Measurements from ENCODE around the gene PIGX.

GRCh38 chr3:196677931-196678330 is 34.2 kb upstream of the PIGX start:
- TF ChIP-seq REST (IDR thresholded peaks at IDR 0.05; ENCODE audit: unreplicated experiment) = no peak
- no peak for TF ChIP-seq CTCF (conservative IDR thresholded peaks at IDR 0.05; ENCODE audit: low read depth in 2 of 2)
- no peak for TF ChIP-seq EZH2 (IDR thresholded peaks at IDR 0.05; ENCODE audit: low read depth, unreplicated experiment)
- no peak for TF ChIP-seq POLR2AphosphoS5 (IDR thresholded peaks at IDR 0.05; ENCODE audit: low read depth)
- no peak for TF ChIP-seq CREB1 (CRISPR knock-in tag; IDR thresholded peaks at IDR 0.05; ENCODE audit: low read depth)
- TF ChIP-seq, protein P1, sequence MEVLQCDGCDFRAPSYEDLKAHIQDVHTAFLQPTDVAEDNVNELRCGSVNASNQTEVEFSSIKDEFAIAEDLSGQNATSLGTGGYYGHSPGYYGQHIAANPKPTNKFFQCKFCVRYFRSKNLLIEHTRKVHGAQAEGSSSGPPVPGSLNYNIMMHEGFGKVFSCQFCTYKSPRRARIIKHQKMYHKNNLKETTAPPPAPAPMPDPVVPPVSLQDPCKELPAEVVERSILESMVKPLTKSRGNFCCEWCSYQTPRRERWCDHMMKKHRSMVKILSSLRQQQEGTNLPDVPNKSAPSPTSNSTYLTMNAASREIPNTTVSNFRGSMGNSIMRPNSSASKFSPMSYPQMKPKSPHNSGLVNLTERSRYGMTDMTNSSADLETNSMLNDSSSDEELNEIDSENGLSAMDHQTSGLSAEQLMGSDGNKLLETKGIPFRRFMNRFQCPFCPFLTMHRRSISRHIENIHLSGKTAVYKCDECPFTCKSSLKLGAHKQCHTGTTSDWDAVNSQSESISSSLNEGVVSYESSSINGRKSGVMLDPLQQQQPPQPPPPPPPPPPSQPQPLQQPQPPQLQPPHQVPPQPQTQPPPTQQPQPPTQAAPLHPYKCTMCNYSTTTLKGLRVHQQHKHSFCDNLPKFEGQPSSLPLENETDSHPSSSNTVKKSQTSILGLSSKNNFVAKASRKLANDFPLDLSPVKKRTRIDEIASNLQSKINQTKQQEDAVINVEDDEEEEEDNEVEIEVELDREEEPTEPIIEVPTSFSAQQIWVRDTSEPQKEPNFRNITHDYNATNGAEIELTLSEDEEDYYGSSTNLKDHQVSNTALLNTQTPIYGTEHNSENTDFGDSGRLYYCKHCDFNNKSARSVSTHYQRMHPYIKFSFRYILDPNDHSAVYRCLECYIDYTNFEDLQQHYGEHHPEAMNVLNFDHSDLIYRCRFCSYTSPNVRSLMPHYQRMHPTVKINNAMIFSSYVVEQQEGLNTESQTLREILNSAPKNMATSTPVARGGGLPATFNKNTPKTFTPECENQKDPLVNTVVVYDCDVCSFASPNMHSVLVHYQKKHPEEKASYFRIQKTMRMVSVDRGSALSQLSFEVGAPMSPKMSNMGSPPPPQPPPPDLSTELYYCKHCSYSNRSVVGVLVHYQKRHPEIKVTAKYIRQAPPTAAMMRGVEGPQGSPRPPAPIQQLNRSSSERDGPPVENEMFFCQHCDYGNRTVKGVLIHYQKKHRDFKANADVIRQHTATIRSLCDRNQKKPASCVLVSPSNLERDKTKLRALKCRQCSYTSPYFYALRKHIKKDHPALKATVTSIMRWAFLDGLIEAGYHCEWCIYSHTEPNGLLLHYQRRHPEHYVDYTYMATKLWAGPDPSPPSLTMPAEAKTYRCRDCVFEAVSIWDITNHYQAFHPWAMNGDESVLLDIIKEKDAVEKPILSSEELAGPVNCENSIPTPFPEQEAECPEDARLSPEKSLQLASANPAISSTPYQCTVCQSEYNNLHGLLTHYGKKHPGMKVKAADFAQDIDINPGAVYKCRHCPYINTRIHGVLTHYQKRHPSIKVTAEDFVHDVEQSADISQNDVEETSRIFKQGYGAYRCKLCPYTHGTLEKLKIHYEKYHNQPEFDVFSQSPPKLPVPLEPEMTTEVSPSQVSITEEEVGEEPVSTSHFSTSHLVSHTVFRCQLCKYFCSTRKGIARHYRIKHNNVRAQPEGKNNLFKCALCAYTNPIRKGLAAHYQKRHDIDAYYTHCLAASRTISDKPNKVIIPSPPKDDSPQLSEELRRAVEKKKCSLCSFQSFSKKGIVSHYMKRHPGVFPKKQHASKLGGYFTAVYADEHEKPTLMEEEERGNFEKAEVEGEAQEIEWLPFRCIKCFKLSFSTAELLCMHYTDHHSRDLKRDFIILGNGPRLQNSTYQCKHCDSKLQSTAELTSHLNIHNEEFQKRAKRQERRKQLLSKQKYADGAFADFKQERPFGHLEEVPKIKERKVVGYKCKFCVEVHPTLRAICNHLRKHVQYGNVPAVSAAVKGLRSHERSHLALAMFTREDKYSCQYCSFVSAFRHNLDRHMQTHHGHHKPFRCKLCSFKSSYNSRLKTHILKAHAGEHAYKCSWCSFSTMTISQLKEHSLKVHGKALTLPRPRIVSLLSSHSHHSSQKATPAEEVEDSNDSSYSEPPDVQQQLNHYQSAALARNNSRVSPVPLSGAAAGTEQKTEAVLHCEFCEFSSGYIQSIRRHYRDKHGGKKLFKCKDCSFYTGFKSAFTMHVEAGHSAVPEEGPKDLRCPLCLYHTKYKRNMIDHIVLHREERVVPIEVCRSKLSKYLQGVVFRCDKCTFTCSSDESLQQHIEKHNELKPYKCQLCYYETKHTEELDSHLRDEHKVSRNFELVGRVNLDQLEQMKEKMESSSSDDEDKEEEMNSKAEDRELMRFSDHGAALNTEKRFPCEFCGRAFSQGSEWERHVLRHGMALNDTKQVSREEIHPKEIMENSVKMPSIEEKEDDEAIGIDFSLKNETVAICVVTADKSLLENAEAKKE (CRISPR knock-in tag; IDR thresholded peaks at IDR 0.05) = no peak
- TF ChIP-seq EZH2phosphoT487 (IDR thresholded peaks at IDR 0.05; ENCODE audit: unreplicated experiment) = no peak
- no peak for TF ChIP-seq NANOG (IDR thresholded peaks at IDR 0.05; ENCODE audit: borderline replicate concordance)
- no peak for TF ChIP-seq STAT1 (IDR thresholded peaks at IDR 0.05; ENCODE audit: unreplicated experiment)
- TF ChIP-seq JUNB (IDR thresholded peaks at IDR 0.05; ENCODE audit: unreplicated experiment) = no peak
